Measurements from ENCODE around the gene TSR3.

Gene TSR3

GRCh38 chr16:1361685-1362360 is 10.1 kb upstream of the TSR3 start:
- Histone ChIP-seq H3K79me2 (ENCODE audit: insufficient read depth, low read length) (no peaks in the 10 kb centered on the region), H4K20me1 (ENCODE audit: insufficient read depth, low read length, poor library complexity, severe bottlenecking) (no peaks in the 10 kb centered on the region), H3K9ac (ENCODE audit: low read depth, low read length, poor library complexity, severe bottlenecking) (no peak overlapping the region), H3K9me3 (ENCODE audit: insufficient read depth, low read depth, low read length) (no peaks in the 10 kb centered on the region), H3K36me3 (ENCODE audit: insufficient read depth, low read length) (no peaks in the 10 kb centered on the region), H2AFZ (ENCODE audit: low read length) (no peak overlapping the region), H3K4me1 (ENCODE audit: insufficient read depth, low read length, poor library complexity, severe bottlenecking) (no peaks in the 10 kb centered on the region), H3K9me2 (replicated peaks; ENCODE audit: low read depth, low read length) (no peaks in the 10 kb centered on the region), H3F3A (ENCODE audit: low read depth) (no peaks in the 10 kb centered on the region), H3K4me2 (ENCODE audit: low read depth, low read length, poor library complexity, severe bottlenecking) (no peak overlapping the region), H3K4me3 (ENCODE audit: low read length, poor library complexity, severe bottlenecking) (no peak overlapping the region), H3K27me3 (ENCODE audit: insufficient read depth, low read length, poor library complexity, severe bottlenecking) (no peaks in the 10 kb centered on the region)
- TF ChIP-seq CTCF (conservative IDR thresholded peaks at IDR 0.05; ENCODE audit: low read length) (no peak), EZH2phosphoT487 (IDR thresholded peaks at IDR 0.05; ENCODE audit: borderline replicate concordance) (no peak)

- H3K4me3 ChIP-seq (ENCODE audit: low read length, poor library complexity, severe bottlenecking), result no peak overlapping the region
- H3F3A ChIP-seq (ENCODE audit: low read depth), result no peaks in the 10 kb centered on the region
- H3K36me3 ChIP-seq (ENCODE audit: insufficient read depth, low read length), result no peaks in the 10 kb centered on the region
- H3K9ac ChIP-seq (ENCODE audit: low read depth, low read length, poor library complexity, severe bottlenecking), result no peak overlapping the region
- no peaks in the 10 kb centered on the region for H3K79me2 ChIP-seq (ENCODE audit: insufficient read depth, low read length)
- no peak for TF ChIP-seq EZH2phosphoT487 (IDR thresholded peaks at IDR 0.05; ENCODE audit: borderline replicate concordance)
- H3K9me3 ChIP-seq (ENCODE audit: insufficient read depth, low read depth, low read length), result no peaks in the 10 kb centered on the region
- no peak overlapping the region for H2AFZ ChIP-seq (ENCODE audit: low read length)
- no peaks in the 10 kb centered on the region for H3K27me3 ChIP-seq (ENCODE audit: insufficient read depth, low read length, poor library complexity, severe bottlenecking)
- no peaks in the 10 kb centered on the region for H3K4me1 ChIP-seq (ENCODE audit: insufficient read depth, low read length, poor library complexity, severe bottlenecking)
- no peaks in the 10 kb centered on the region for H4K20me1 ChIP-seq (ENCODE audit: insufficient read depth, low read length, poor library complexity, severe bottlenecking)
- no peaks in the 10 kb centered on the region for H3K9me2 ChIP-seq (replicated peaks; ENCODE audit: low read depth, low read length)
- H3K4me2 ChIP-seq (ENCODE audit: low read depth, low read length, poor library complexity, severe bottlenecking), result no peak overlapping the region
Observed at GRCh38 chr16:1357906-1358566, 6.4 kb upstream of the TSR3 start.

GRCh38 chr16:1356061-1356900 is 4.6 kb upstream of the TSR3 start:
- no peaks in the 10 kb centered on the region for H3K4me1 ChIP-seq (ENCODE audit: insufficient read depth, low read length, poor library complexity, severe bottlenecking)
- TF ChIP-seq CTCF (conservative IDR thresholded peaks at IDR 0.05; ENCODE audit: low read length) (no peak), EZH2phosphoT487 (IDR thresholded peaks at IDR 0.05; ENCODE audit: borderline replicate concordance) (no peak)
- no peaks in the 10 kb centered on the region for H3K9me2 ChIP-seq (replicated peaks; ENCODE audit: low read depth, low read length)
- H3K36me3 ChIP-seq (ENCODE audit: insufficient read depth, low read length), result no peaks in the 10 kb centered on the region
- no peak overlapping the region for H3K4me3 ChIP-seq (ENCODE audit: low read length, poor library complexity, severe bottlenecking)
- H3K4me2 ChIP-seq (ENCODE audit: low read depth, low read length, poor library complexity, severe bottlenecking), result no peak overlapping the region
- H4K20me1 ChIP-seq (ENCODE audit: insufficient read depth, low read length, poor library complexity, severe bottlenecking), result no peaks in the 10 kb centered on the region
- no peaks in the 10 kb centered on the region for H3K27me3 ChIP-seq (ENCODE audit: insufficient read depth, low read length, poor library complexity, severe bottlenecking)
- H3K9me3 ChIP-seq (ENCODE audit: insufficient read depth, low read depth, low read length), result no peaks in the 10 kb centered on the region
- H3K79me2 ChIP-seq (ENCODE audit: insufficient read depth, low read length), result peaks cover 2% of the 10 kb centered on the region; the same call in 1 of the 2 replicates
- H2AFZ ChIP-seq (ENCODE audit: low read length), result no peak overlapping the region
- H3F3A ChIP-seq (ENCODE audit: low read depth), result no peaks in the 10 kb centered on the region
- H3K9ac ChIP-seq (ENCODE audit: low read depth, low read length, poor library complexity, severe bottlenecking), result no peak overlapping the region

All from Loucy (cell line).